ENCODE data around the gene OTUD5. TPM values are rescaled to one million over a fixed set of nuclear protein-coding genes. Genes with fewer than 3 reads are reported as not detected.
A peak's percentile ranks its signal among the peaks of the same experiment; 100 is the strongest.
"Not testable (repeated sequence)": the region's sequence is repeated elsewhere in the genome, so short reads cannot be mapped to it uniquely, and the experiment has no call there.

The OTUD5 gene
- total RNA-seq, 1 experiment from 2014 or later, result 48.7 TPM

GRCh38 chrX:48897625-48898306 is 59.6 kb downstream of the OTUD5 start, which contains the start of the genes PQBP1 and TIMM17B:
PQBP1 (plus strand) TSS chrX:48897930; CDS start chrX:48898510, 580 bp downstream.
TIMM17B (minus strand) TSS chrX:48897768; CDS start chrX:48897749, 19 bp downstream.
- in situ Hi-C loops (cut with HindIII; ENCODE audit: low pct_unique_long_range_greater_than_20kb, low sequenced_read_pairs), result no loop called here

GRCh38 chrX:48897157-48897624 is 60.2 kb downstream of the OTUD5 start:
- in situ Hi-C loops (cut with HindIII; ENCODE audit: low pct_unique_long_range_greater_than_20kb, low sequenced_read_pairs), result no loop called here
- peak; percentile 78 for DNase-seq (ENCODE audit: low read depth)

More at GRCh38 chrX:48897625-48898306, 59.6 kb downstream of the OTUD5 start, which contains the start of the genes PQBP1 and TIMM17B:
- peak; percentile 93 for DNase-seq (ENCODE audit: low read depth)

DNA sequence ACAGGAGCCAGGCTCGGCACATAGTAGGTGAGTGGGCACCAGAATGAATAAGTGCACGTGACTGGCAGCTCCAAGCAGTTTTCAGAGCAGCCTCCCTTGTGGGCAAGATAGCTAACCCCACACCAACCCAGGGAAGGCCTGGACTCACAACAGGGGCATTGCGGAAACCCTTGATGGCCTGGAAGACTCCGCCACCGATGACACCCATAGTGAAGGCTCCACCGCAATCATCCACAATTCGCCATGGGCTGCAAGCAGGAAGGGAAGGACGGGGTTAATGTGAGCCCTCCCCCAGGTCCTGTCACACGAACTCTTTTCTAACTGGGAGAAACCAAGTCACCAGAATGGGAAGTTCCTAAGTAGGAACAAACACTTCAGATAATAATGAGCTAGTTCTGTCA is 60.8 kb downstream of the OTUD5 start:
- in situ Hi-C loops (cut with HindIII; ENCODE audit: low pct_unique_long_range_greater_than_20kb, low sequenced_read_pairs), result no loop called here
- DNase-seq (ENCODE audit: low read depth), result no peak

DNA sequence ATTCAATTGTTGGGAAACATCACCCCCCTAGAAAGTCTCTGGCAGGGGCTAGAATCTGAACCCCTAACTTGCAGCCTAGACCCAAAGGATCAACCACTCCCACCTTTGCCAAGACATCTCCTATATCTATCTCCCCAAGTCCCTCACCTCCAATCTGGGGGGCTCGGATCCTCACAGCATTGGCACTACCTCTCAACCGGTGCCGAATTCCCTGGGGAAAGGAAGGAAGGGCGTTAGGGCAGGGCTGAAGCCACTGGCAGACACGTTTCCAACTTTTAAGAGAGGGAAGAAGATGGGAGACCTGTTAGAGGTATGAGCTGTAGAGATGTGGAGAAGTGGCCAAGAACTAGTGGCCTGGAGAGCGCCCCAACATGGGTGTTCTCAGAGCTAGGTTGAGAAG is 62.5 kb downstream of the OTUD5 start:
- in situ Hi-C loops (cut with HindIII; ENCODE audit: low pct_unique_long_range_greater_than_20kb, low sequenced_read_pairs), result no loop called here
- DNase-seq (ENCODE audit: low read depth), result no peak

DNA sequence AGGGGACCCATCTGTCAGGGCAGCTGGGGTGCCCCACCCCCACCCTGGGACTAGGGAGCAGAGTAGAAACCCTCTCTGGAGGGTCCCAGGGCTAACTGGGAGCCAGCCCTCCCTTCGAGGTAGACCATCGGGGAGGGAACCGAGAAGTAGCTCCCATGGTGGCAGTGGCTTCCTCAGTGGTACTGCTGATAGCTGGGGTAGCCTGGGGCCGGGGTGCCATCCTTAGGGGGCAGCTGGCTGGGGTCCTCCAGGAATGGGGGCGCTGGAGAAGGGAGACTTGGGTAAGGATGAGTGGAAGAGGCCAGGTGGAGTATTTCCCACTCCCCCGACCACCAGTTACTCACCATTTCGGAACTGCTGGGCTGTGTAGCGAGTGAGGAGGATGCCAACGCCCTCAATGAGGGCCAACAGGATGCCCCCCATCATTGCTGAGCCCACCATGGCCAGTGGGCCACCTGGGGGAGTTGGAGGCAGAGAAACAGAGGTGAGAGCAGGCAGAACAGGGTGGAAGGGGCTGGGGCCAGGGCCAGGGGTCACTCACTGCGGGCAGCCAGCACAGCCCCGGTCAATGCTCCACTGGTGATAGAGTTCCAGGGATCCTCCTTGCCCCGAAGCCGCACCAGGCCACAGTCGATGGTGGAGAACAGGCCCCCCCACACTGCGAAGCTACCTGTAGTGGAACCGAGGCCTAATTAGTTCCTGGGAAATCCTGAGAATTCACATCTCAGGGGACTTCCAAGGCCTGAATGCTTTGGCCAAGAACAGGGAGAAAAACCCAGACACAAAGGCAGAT is 63.7 kb downstream of the OTUD5 start:
- in situ Hi-C loops (cut with HindIII; ENCODE audit: low pct_unique_long_range_greater_than_20kb, low sequenced_read_pairs), result no loop called here
- DNase-seq (ENCODE audit: low read depth), result no peak

- in situ Hi-C loops (cut with HindIII; ENCODE audit: low pct_unique_long_range_greater_than_20kb, low sequenced_read_pairs), result no loop called here
- DNase-seq (ENCODE audit: low read depth), result no peak
Observed at GRCh38 chrX:48892896-48893295, 64.5 kb downstream of the OTUD5 start.

- DNase-seq (ENCODE audit: low read depth), result peak; percentile 93
- in situ Hi-C loops (cut with HindIII; ENCODE audit: low pct_unique_long_range_greater_than_20kb, low sequenced_read_pairs), result no loop called here
Observed at GRCh38 chrX:48891402-48892288, 65.8 kb downstream of the OTUD5 start.

DNA sequence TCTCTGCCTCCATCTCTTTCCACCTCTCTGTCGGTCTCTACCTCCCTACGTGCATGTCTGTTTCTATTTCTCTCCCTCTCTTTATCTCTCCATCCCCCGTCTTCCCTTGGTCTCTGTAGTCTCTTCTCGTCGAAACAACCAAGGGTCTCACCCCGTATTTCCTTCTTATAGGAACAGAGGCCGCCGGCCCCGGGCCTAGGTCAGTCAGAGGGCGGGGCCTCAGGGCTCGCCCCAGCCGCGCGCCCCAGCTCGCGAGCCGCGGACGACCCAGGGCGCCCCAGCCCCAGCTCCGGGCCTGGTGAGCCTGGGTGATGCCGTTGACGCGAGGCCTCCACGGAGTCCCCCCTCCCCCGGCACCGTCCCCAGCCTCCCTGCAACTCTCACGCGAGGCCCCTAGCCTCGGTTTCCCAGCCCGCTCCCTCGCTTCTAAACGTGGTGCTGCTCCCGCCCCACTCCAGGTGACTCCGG is 66.4 kb downstream of the OTUD5 start:
- in situ Hi-C loops (cut with HindIII; ENCODE audit: low pct_unique_long_range_greater_than_20kb, low sequenced_read_pairs), result no loop called here
- peak; percentile 24 for DNase-seq (ENCODE audit: low read depth)

GRCh38 chrX:48890296-48890925 is 67.0 kb downstream of the OTUD5 start:
- DNase-seq (ENCODE audit: low read depth), result no peak
- in situ Hi-C loops (cut with HindIII; ENCODE audit: low pct_unique_long_range_greater_than_20kb, low sequenced_read_pairs), result no loop called here

- not testable (repeated sequence) for DNase-seq (ENCODE audit: low read depth)
Observed at GRCh38 chrX:48886586-48886985, 70.8 kb downstream of the OTUD5 start.

DNA sequence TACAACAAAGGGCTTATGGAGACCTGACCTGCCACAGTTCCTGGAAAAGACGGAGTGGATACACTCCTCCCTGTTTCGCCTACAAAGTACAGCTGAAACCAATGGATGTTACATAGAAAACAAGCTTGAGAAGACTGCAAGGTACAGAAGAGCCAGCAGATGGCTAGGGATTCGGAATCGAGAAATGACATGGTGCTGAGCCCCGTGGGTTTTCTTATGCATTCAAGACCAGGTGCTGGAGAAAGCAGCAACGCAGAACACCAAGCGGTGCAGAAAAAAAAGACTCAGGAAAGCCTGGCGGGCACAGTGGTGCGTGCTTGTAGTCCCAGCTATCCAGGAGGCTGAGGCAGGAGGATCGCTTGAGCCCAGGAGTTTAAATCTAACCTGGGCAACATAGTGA is 73.7 kb downstream of the OTUD5 start:
- no peak for DNase-seq (ENCODE audit: low read depth)
- in situ Hi-C loops (cut with HindIII; ENCODE audit: low pct_unique_long_range_greater_than_20kb, low sequenced_read_pairs), result no loop called here

More at GRCh38 chrX:48886586-48886985, 70.8 kb downstream of the OTUD5 start:
- in situ Hi-C loops (cut with HindIII; ENCODE audit: low pct_unique_long_range_greater_than_20kb, low sequenced_read_pairs), result not testable (repeated sequence)

DNA sequence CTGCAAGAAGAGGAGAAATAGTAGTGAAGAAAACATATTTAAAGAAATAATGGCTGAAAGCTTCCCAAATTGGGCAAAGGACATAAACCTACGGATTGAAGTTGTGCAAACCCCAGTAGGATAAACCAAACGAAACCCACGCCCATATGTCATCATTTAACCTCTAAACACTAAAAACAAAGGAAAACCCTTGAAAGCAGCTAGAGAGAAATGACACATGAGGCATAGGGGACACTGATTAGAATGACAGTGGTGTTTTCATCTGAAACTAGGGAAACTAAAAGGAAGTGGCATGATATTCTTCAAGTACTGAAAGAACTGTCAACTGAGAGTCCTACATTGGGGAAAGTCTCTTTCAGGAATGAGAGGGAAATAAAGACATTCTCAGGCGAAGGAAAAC is 80.5 kb downstream of the OTUD5 start:
- in situ Hi-C loops (cut with HindIII; ENCODE audit: low pct_unique_long_range_greater_than_20kb, low sequenced_read_pairs), result not testable (repeated sequence)

More for the DNA sequence above, 80.5 kb downstream of the OTUD5 start:
- DNase-seq (ENCODE audit: low read depth), result not testable (repeated sequence)

Other genes starting within 250 kb of the OTUD5 start
- not detected in 2 replicates for gene GLOD5, start 195.9 kb downstream of the OTUD5 start, total RNA-seq (2014; rRNA removed; shearing (Covaris generic); ENCODE audit: low replicate concordance)
- gene GATA1, start 171.0 kb downstream of the OTUD5 start, total RNA-seq (2014; rRNA removed; shearing (Covaris generic); ENCODE audit: low replicate concordance), result not detected in 2 replicates
- gene HDAC6, start 155.5 kb downstream of the OTUD5 start, total RNA-seq (2014; rRNA removed; shearing (Covaris generic); ENCODE audit: low replicate concordance), result 64.4 and 101 TPM in 2 replicates
- not detected in 2 replicates for gene ERAS, start 131.1 kb downstream of the OTUD5 start, total RNA-seq (2014; rRNA removed; shearing (Covaris generic); ENCODE audit: low replicate concordance)
- gene PCSK1N, start 122.0 kb downstream of the OTUD5 start, total RNA-seq (2014; rRNA removed; shearing (Covaris generic); ENCODE audit: low replicate concordance), result 93.6 and 112 TPM in 2 replicates
- 94.1 and 114 TPM in 2 replicates for gene TIMM17B, start 59.8 kb downstream of the OTUD5 start, total RNA-seq (2014; rRNA removed; shearing (Covaris generic); ENCODE audit: low replicate concordance)
- 68.5 and 86.5 TPM in 2 replicates for gene PQBP1, start 59.7 kb downstream of the OTUD5 start, total RNA-seq (2014; rRNA removed; shearing (Covaris generic); ENCODE audit: low replicate concordance)
- gene SLC35A2, start 46.0 kb downstream of the OTUD5 start, total RNA-seq (2014; rRNA removed; shearing (Covaris generic); ENCODE audit: low replicate concordance), result 13.8 and 33.1 TPM in 2 replicates
- 17.8 and 27.2 TPM in 2 replicates for gene PIM2, start 38.6 kb downstream of the OTUD5 start, total RNA-seq (2014; rRNA removed; shearing (Covaris generic); ENCODE audit: low replicate concordance)
- 0.24 TPM in 1 of 2 replicates, not detected in the other for gene KCND1, start 14.2 kb upstream of the OTUD5 start, total RNA-seq (2014; rRNA removed; shearing (Covaris generic); ENCODE audit: low replicate concordance)
- gene GRIPAP1, start 44.7 kb upstream of the OTUD5 start, total RNA-seq (2014; rRNA removed; shearing (Covaris generic); ENCODE audit: low replicate concordance), result 17.2 and 17.8 TPM in 2 replicates
- gene TFE3, start 85.8 kb upstream of the OTUD5 start, total RNA-seq (2014; rRNA removed; shearing (Covaris generic); ENCODE audit: low replicate concordance), result 42.5 and 74.2 TPM in 2 replicates
- gene CCDC120, start 101.4 kb upstream of the OTUD5 start, total RNA-seq (2014; rRNA removed; shearing (Covaris generic); ENCODE audit: low replicate concordance), result not detected in 2 replicates
- gene PRAF2, start 116.4 kb upstream of the OTUD5 start, total RNA-seq (2014; rRNA removed; shearing (Covaris generic); ENCODE audit: low replicate concordance), result 1.9 and 4.4 TPM in 2 replicates
- 22.3 and 34.1 TPM in 2 replicates for gene WDR45, start 122.3 kb upstream of the OTUD5 start, total RNA-seq (2014; rRNA removed; shearing (Covaris generic); ENCODE audit: low replicate concordance)
- 32.6 and 46.4 TPM in 2 replicates for gene GPKOW, start 166.1 kb upstream of the OTUD5 start, total RNA-seq (2014; rRNA removed; shearing (Covaris generic); ENCODE audit: low replicate concordance)
- gene MAGIX, start 205.2 kb upstream of the OTUD5 start, total RNA-seq (2014; rRNA removed; shearing (Covaris generic); ENCODE audit: low replicate concordance), result 1.7 and 7.6 TPM in 2 replicates
- 72.9 and 86.3 TPM in 2 replicates for gene PLP2, start 214.3 kb upstream of the OTUD5 start, total RNA-seq (2014; rRNA removed; shearing (Covaris generic); ENCODE audit: low replicate concordance)
- 6.1 and 55.0 TPM in 2 replicates for gene PRICKLE3, start 228.8 kb upstream of the OTUD5 start, total RNA-seq (2014; rRNA removed; shearing (Covaris generic); ENCODE audit: low replicate concordance)
- gene SYP, start 242.6 kb upstream of the OTUD5 start, total RNA-seq (2014; rRNA removed; shearing (Covaris generic); ENCODE audit: low replicate concordance), result not detected in 2 replicates